Anterior cingulate cortex (tissue), 58 donors: ENCODE results near the gene TOB1.

ENCODE experiments used
- DNase-seq, 58 donors: peaks; one replicate each; lab custom pipeline; 2025; lab: John Stamatoyannopoulos, UW

The TOB1 gene

GRCh38 chr17:50834429-50835300 lies 31.5 kb downstream of the TOB1 start:
- DNase-seq: no peak

GRCh38 chr17:50833510-50834428 lies 32.4 kb downstream of the TOB1 start:
- DNase-seq: no peak

- no peak for DNase-seq
Measured at GRCh38 chr17:50832864-50833381, 33.2 kb downstream of the TOB1 start.

- no peak for DNase-seq
Measured at GRCh38 chr17:50832267-50832863, 33.8 kb downstream of the TOB1 start.

- no peak for DNase-seq
Measured at GRCh38 chr17:50831471-50831928, 34.7 kb downstream of the TOB1 start.

GRCh38 chr17:50830994-50831393 lies 35.2 kb downstream of the TOB1 start:
- no peak for DNase-seq

GRCh38 chr17:50830352-50830751 lies 35.8 kb downstream of the TOB1 start:
- no peak for DNase-seq

GRCh38 chr17:50829332-50829731 lies 36.8 kb downstream of the TOB1 start:
- no peak for DNase-seq

GRCh38 chr17:50828508-50829170 lies 37.5 kb downstream of the TOB1 start:
- no peak for DNase-seq

GRCh38 chr17:50825188-50825587 lies 41.0 kb downstream of the TOB1 start:
- no peak for DNase-seq

GRCh38 chr17:50824429-50824828 lies 41.7 kb downstream of the TOB1 start:
- no peak for DNase-seq

GRCh38 chr17:50822550-50822949 lies 43.6 kb downstream of the TOB1 start:
- DNase-seq: no peak

GRCh38 chr17:50820651-50821050 lies 45.5 kb downstream of the TOB1 start:
- DNase-seq: no peak

- DNase-seq: no peak
Measured at GRCh38 chr17:50818921-50819657, 47.1 kb downstream of the TOB1 start.

- DNase-seq: no peak
Measured at GRCh38 chr17:50818261-50818660, 47.9 kb downstream of the TOB1 start.

GRCh38 chr17:50817838-50818237 lies 48.3 kb downstream of the TOB1 start:
- no peak for DNase-seq

- peak in 14 of 58 donors; percentile 7 to 34 (median 22) for DNase-seq
Measured at GRCh38 chr17:50816771-50817751, 49.1 kb downstream of the TOB1 start.

- no peak for DNase-seq
Measured at GRCh38 chr17:50816271-50816670, 49.9 kb downstream of the TOB1 start.
